Suprapubic skin (tissue), 4 donors: ENCODE data around the gene ITPK1.

Experiments
- CTCF ChIP-seq, 2 donors: fragments of 200-600 bp in 1 of 2; fragments of 450-650 bp in 1 of 2; sonication (generic) in 1 of 2; IDR thresholded peaks; one replicate each; pipeline ENCODE4 v1.5.1; 2016 to 2019; ENCODE audit warnings: antibody characterized with exemption in 2 of 2, mild to moderate bottlenecking in 1 of 2, moderate library complexity in 1 of 2
- EP300 ChIP-seq: sonication (generic); formaldehyde crosslinking; IDR thresholded peaks from one replicate; pipeline ENCODE4 v1.6.1; 2017; ENCODE audit warnings: antibody characterized with exemption
- POLR2A ChIP-seq, 2 donors: fragments of 450-650 bp; IDR thresholded peaks; one replicate each; pipeline ENCODE4 v1.6.1; 2017; ENCODE audit warnings: antibody characterized with exemption in 2 of 2, mild to moderate bottlenecking in 2 of 2, moderate library complexity in 2 of 2
- POLR2AphosphoS5 ChIP-seq, 3 donors: sonication (generic); formaldehyde crosslinking; IDR thresholded peaks; one replicate each; pipeline ENCODE4 v1.6.1; 2017; ENCODE audit warnings: antibody characterized with exemption in 3 of 3

GRCh38 chr14:93099643-93100042 is 16.1 kb downstream of the ITPK1 start:
- TF ChIP-seq CTCF (IDR thresholded peaks at IDR 0.05): no peak
- TF ChIP-seq POLR2A (IDR thresholded peaks at IDR 0.05): no peak
- TF ChIP-seq POLR2AphosphoS5 (IDR thresholded peaks at IDR 0.05): no peak
- no peak for TF ChIP-seq EP300
